Gastrocnemius medialis (tissue), 4 donors: ENCODE results near the gene ONECUT2. TPM values are rescaled to one million over a fixed set of nuclear protein-coding genes. Genes with fewer than 3 reads are reported as not detected.

Source experiments
- ATAC-seq, 2 donors: fragments of 150-250 bp; one replicate each; pipeline ENCODE4 v1.9.1; 2016
- DNase-seq, 2 donors: peaks; one replicate each; pipeline ENCODE4 v3.0.0-alpha.2; 2019
- H3K27ac ChIP-seq, 4 donors: fragments of 200-600 bp; sonication (generic); 1 replicate in 1 of 4; 2 replicates in 3 of 4; pipeline ENCODE4 v1.5.1; 2016 to 2018; ENCODE audit warnings: mild to moderate bottlenecking in 2 of 4, moderate library complexity in 1 of 4
- H3K27me3 ChIP-seq, 3 donors: fragments of 200-600 bp; sonication (generic) in 2 of 3; 1 replicate in 1 of 3; 2 replicates in 2 of 3; pipeline versions ENCODE4 v1.5.1 to v1.6.0; 2016 to 2019; ENCODE audit warnings: mild to moderate bottlenecking in 1 of 3, moderate library complexity in 1 of 3
- H3K36me3 ChIP-seq, 2 donors: fragments of 200-600 bp; sonication (generic) in 1 of 2; one replicate each; pipeline ENCODE4 v1.5.1; 2017 to 2018
- H3K4me1 ChIP-seq, 2 donors: fragments of 200-600 bp; sonication (generic) in 1 of 2; one replicate each; pipeline ENCODE4 v1.5.1; 2016 to 2017; ENCODE audit warnings: mild to moderate bottlenecking in 2 of 2
- H3K4me3 ChIP-seq, 4 donors: fragments of 200-600 bp; sonication (generic) in 3 of 4; 1 replicate in 1 of 4; 2 replicates in 3 of 4; pipeline ENCODE4 v1.5.1; 2016 to 2019; ENCODE audit warnings: mild to moderate bottlenecking in 2 of 4
- H3K9me3 ChIP-seq, 3 donors: fragments of 200-600 bp; sonication (generic) in 2 of 3; 1 replicate in 1 of 3; 2 replicates in 2 of 3; pipeline ENCODE4 v1.5.1; 2016 to 2019
- CTCF ChIP-seq, 5 experiments: fragments of 450-650 bp in 3 of 5; fragments of 200-600 bp in 2 of 5; sonication (generic) in 2 of 5; IDR thresholded peaks in 4 of 5; conservative IDR thresholded peaks in 1 of 5; 1 replicate in 4 of 5; 2 replicates in 1 of 5; pipeline ENCODE4 v1.5.1; 2016 to 2019; ENCODE audit warnings: antibody characterized with exemption in 5 of 5, mild to moderate bottlenecking in 3 of 5, moderate library complexity in 3 of 5
- POLR2A ChIP-seq, 2 donors: fragments of 450-650 bp; IDR thresholded peaks; one replicate each; pipeline ENCODE4 v1.6.1; 2017; ENCODE audit warnings: antibody characterized with exemption in 2 of 2, mild to moderate bottlenecking in 2 of 2, moderate library complexity in 2 of 2
- in situ Hi-C, 4 donors: fragments of 200-750 bp; cut with MboI; loops; one replicate each; pipeline versions ENCODE4 v1.15.0 to v1.8.0; 2017; ENCODE audit warnings: low sequenced_read_pairs in 4 of 4
- intact Hi-C: fragments of 100-400 bp; cut with DNase I; formaldehyde crosslinking; loops from one replicate; pipeline ENCODE4 v1.15.1; 2023; ENCODE audit warnings: low total_unique reads
- total RNA-seq, 4 donors: library from RNA; depleted of rRNA; stranded (reverse); fragments of >200 nt; gene quantifications; one replicate each; pipeline versions ENCODE4 v1.1.0 to v1.2.3, GENCODE V29; 2016

Gene ONECUT2
- total RNA-seq, 4 donors from 2014 or later, result under 0.01 to 0.15 (median 0.04) TPM; not detected in 1

DNA sequence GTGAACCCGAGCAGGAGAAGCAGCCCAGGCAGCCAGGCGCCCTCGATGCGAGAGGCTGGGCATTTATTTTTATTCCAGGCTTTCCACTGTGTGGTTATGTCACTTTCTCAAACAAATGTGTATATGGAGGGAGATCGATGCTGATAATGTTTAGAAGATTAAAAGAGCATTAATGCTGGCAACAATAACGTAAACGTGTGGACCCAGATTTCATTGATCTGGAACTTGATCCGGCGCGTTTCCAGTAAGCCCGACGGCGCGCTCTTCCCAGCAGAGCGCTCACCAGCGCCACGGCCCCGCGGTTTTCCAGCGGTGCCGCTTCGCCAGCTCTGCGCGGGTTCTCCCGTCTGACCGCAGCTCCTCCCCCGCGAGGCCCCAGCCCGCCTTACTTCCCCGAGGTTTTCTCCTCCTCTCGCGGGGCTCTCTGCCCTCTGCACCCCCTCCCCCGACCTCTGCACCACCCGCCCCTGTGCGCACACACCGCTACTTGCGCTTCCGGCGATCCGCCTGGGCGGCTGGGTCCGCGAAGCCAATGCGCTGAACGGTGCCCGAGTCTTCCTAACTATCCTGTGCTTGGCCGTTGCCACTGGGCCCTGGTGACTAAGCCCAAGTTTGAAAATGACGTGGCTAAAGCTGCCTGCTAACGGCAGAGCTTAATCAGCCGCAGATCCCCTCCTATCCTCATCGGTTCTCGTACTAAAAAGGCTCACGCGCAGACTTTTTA is 6.1 kb downstream of the ONECUT2 start:
- Histone ChIP-seq H3K9me3 (no peaks in the 10 kb centered on the region), H3K36me3 (no peaks in the 10 kb centered on the region), H3K27ac (no peak overlapping the region), H3K4me3 (peak overlapping the region in 1 of 4 donors; percentile 42), H3K27me3 (peaks cover 83 to 94% (median 90%) of the 10 kb centered on the region in 3 donors), H3K4me1 (peaks cover 30 to 38% of the 10 kb centered on the region in 2 donors)
- in situ Hi-C loops, result no loop called here
- DNase-seq (no peak), ATAC-seq (no peak)
- no peak for TF ChIP-seq POLR2A (IDR thresholded peaks at IDR 0.05)
- no peak for TF ChIP-seq CTCF (IDR thresholded peaks at IDR 0.05 in 4 of 5, conservative IDR thresholded peaks at IDR 0.05 in 1 of 5)
- intact Hi-C loops, result no loop called here

- Histone ChIP-seq H3K4me1 (peaks cover 20 to 25% of the 10 kb centered on the region in 2 donors), H3K36me3 (no peaks in the 10 kb centered on the region), H3K9me3 (no peaks in the 10 kb centered on the region), H3K27ac (no peak overlapping the region), H3K27me3 (peaks cover 68 to 78% (median 76%) of the 10 kb centered on the region in 3 donors), H3K4me3 (no peak overlapping the region)
- intact Hi-C loops (no loop called here), in situ Hi-C loops (no loop called here)
- no peak for DNase-seq
- no peak for TF ChIP-seq POLR2A (IDR thresholded peaks at IDR 0.05)
- TF ChIP-seq CTCF (IDR thresholded peaks at IDR 0.05 in 4 of 5, conservative IDR thresholded peaks at IDR 0.05 in 1 of 5), result no peak
- ATAC-seq, result no peak
These were observed 8.1 kb downstream of the ONECUT2 start for GRCh38 chr18:57443247-57443646.

DNA sequence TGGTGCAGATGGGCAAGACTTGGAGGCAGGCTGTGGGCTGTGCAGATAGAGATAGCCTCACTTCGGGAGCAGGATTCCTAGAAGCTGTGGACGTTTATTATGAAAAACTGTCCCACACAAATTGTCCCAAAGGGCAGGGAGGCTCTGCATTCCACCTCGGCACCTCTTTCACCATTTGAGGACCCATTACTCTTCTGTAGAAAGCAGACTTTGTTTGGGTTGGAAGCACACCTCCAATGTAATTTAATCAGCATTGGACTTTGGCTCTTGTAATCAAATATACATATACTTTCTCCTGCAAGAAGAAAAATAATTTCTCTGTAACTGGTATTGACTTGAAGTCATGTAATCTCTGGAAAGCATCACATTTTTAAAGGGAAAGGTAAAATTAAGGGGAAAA is 8.5 kb downstream of the ONECUT2 start:
- no peak for ATAC-seq
- H3K9me3 ChIP-seq, result no peaks in the 10 kb centered on the region
- intact Hi-C loops (no loop called here), in situ Hi-C loops (no loop called here)
- no peak overlapping the region for H3K27ac ChIP-seq
- H3K36me3 ChIP-seq, result no peaks in the 10 kb centered on the region
- H3K4me3 ChIP-seq, result no peak overlapping the region
- no peak for DNase-seq
- H3K27me3 ChIP-seq, result peaks cover 63 to 76% (median 72%) of the 10 kb centered on the region in 3 donors
- peaks cover 17 to 20% of the 10 kb centered on the region in 2 donors for H3K4me1 ChIP-seq
- no peak for TF ChIP-seq POLR2A (IDR thresholded peaks at IDR 0.05)
- TF ChIP-seq CTCF (IDR thresholded peaks at IDR 0.05 in 4 of 5, conservative IDR thresholded peaks at IDR 0.05 in 1 of 5), result no peak

GRCh38 chr18:57444301-57444759 is 9.2 kb downstream of the ONECUT2 start:
- H3K36me3 ChIP-seq, result no peaks in the 10 kb centered on the region
- no peak overlapping the region for H3K27ac ChIP-seq
- ATAC-seq, result no peak
- in situ Hi-C loops, result no loop called here
- H3K27me3 ChIP-seq, result peaks cover 57 to 71% (median 65%) of the 10 kb centered on the region in 3 donors
- peaks cover 11 to 14% of the 10 kb centered on the region in 2 donors for H3K4me1 ChIP-seq
- H3K9me3 ChIP-seq, result no peaks in the 10 kb centered on the region
- no peak for DNase-seq
- TF ChIP-seq POLR2A (IDR thresholded peaks at IDR 0.05) (no peak), CTCF (IDR thresholded peaks at IDR 0.05 in 4 of 5, conservative IDR thresholded peaks at IDR 0.05 in 1 of 5) (no peak)
- intact Hi-C loops, result no loop called here
- no peak overlapping the region for H3K4me3 ChIP-seq
